ENCODE measurements around the gene CSF1R. TPM values are rescaled to one million over a fixed set of nuclear protein-coding genes. Genes with fewer than 3 reads are reported as not detected.

CSF1R gene
- total and polyA plus RNA-seq, 2 of the 8 experiments (the other 6 are each of a cell fraction or from before 2014, with no cell fraction given): 0.12 TPM; not detected in 1

- no peak for TF ChIP-seq SP2 (IDR thresholded peaks at IDR 0.05; ENCODE audit: low read length)
- TF ChIP-seq RBBP5 (IDR thresholded peaks at IDR 0.05; ENCODE audit: borderline replicate concordance, low read depth, low read length): no peak
- TF ChIP-seq BCL11A (IDR thresholded peaks at IDR 0.05; ENCODE audit: low read depth in 2 of 2, low read length in 2 of 2): no peak
- no peak for TF ChIP-seq RXRA (IDR thresholded peaks at IDR 0.05; ENCODE audit: insufficient read depth, low read depth, low read length)
Measured at GRCh38 chr5:150061538-150061995, 24.8 kb downstream of the CSF1R start (continued).
